GM21526 (cell line): ENCODE results near the gene RPS13.
"Not testable (repeated sequence)": the region's sequence is repeated elsewhere in the genome, so short reads cannot be mapped to it uniquely, and the experiment has no call there.

Experiments used
- ATAC-seq: cut with Tn5 transposase; IDR thresholded peaks from one replicate; pipeline ENCODE4 v1.9.1; 2021; ENCODE audit warnings: moderate library complexity; ENCODE audit not compliant: unreplicated experiment, low FRiP score

RPS13 gene

GRCh38 chr11:17077520-17078401 lies at the start of gene RPS13:
TSS of gene RPS13 (minus strand) at chr11:17077667. CDS start at chr11:17077641, 26 bp downstream.
- ATAC-seq, result peak; percentile 96

- ATAC-seq, result no peak
Observed at GRCh38 chr11:17121981-17122380, 44.5 kb upstream of the RPS13 start.

GRCh38 chr11:17117262-17117661 lies 39.8 kb upstream of the RPS13 start:
- ATAC-seq, result no peak

- no peak for ATAC-seq
Observed at GRCh38 chr11:17116117-17116516, 38.6 kb upstream of the RPS13 start.

GRCh38 chr11:17107745-17108144 lies 30.3 kb upstream of the RPS13 start:
- not testable (repeated sequence) for ATAC-seq

- ATAC-seq, result not testable (repeated sequence)
Observed at GRCh38 chr11:17105404-17106040, 28.1 kb upstream of the RPS13 start.

GRCh38 chr11:17102462-17102861 lies 25.0 kb upstream of the RPS13 start:
- no peak for ATAC-seq

GRCh38 chr11:17098658-17099057 lies 21.2 kb upstream of the RPS13 start:
- ATAC-seq, result no peak

- ATAC-seq, result no peak
Observed at GRCh38 chr11:17098038-17098437, 20.6 kb upstream of the RPS13 start.

GRCh38 chr11:17085976-17086375 lies 8.5 kb upstream of the RPS13 start:
- ATAC-seq, result not testable (repeated sequence)

- peak; percentile 8 for ATAC-seq
Observed at GRCh38 chr11:17077240-17077519, 287 bp downstream of the RPS13 start.

- ATAC-seq, result no peak
Observed at GRCh38 chr11:17076517-17077239, 789 bp downstream of the RPS13 start.

- no peak for ATAC-seq
Observed at GRCh38 chr11:17075506-17075905, 2.0 kb downstream of the RPS13 start.

- ATAC-seq, result no peak
Observed at GRCh38 chr11:17073370-17074027, 4.0 kb downstream of the RPS13 start.

- ATAC-seq, result no peak
Observed at GRCh38 chr11:17067417-17067816, 10.1 kb downstream of the RPS13 start.

- ATAC-seq, result no peak
Observed at GRCh38 chr11:17066691-17067090, 10.8 kb downstream of the RPS13 start.

- ATAC-seq, result no peak
Observed at GRCh38 chr11:17063171-17064002, 14.1 kb downstream of the RPS13 start.

GRCh38 chr11:17051146-17051545 lies 26.3 kb downstream of the RPS13 start:
- not testable (repeated sequence) for ATAC-seq

GRCh38 chr11:17048491-17048890 lies 29.0 kb downstream of the RPS13 start:
- not testable (repeated sequence) for ATAC-seq

GRCh38 chr11:17046690-17047089 lies 30.8 kb downstream of the RPS13 start:
- no peak for ATAC-seq
